A673 (cell line): Measurements from ENCODE around the gene GBGT1. TPM values are rescaled to one million over a fixed set of nuclear protein-coding genes. Genes with fewer than 3 reads are reported as not detected.
"Not testable (repeated sequence)": the region's sequence is repeated elsewhere in the genome, so short reads cannot be mapped to it uniquely, and the experiment has no call there.

Experiments
- Bru-seq: library from RNA; stranded (reverse); fragments of 400-500 nt; gene quantifications from one replicate; lab custom pipeline; 2021; lab: Mats Ljungman, UMichigan
- BruChase-seq, 2 experiments: library from RNA; stranded (reverse); fragments of 400-500 nt; gene quantifications; one replicate each; lab custom pipeline; 2021; lab: Mats Ljungman, UMichigan
- BruUV-seq: library from RNA; stranded (reverse); fragments of 400-500 nt; replicated peaks from 2 replicates; lab custom pipeline; 2021; lab: Mats Ljungman, UMichigan
- CTCF ChIA-PET: fragments of 300-600 bp; sonication (Branson Sonifier 250); formaldehyde crosslinking; loops from one replicate; lab custom pipeline; 2022; ENCODE audit warnings: antibody characterized with exemption; lab: Charles Lee
- POLR2A ChIA-PET: fragments of 300-600 bp; sonication (Branson Sonifier 250); formaldehyde crosslinking; loops from one replicate; lab custom pipeline; 2022; ENCODE audit warnings: antibody characterized with exemption; ENCODE audit not compliant: low non-redundant PET; lab: Charles Lee
- DNase-seq: peaks from one replicate; pipeline ENCODE4 v3.0.0-alpha.2; 2015; ENCODE audit warnings: low spot score
- H3K27ac ChIP-seq: fragments of 200-600 bp; sonication (generic); 2 replicates; pipeline ENCODE4 v1.5.1; 2016; ENCODE audit warnings: mixed run types, low read depth, mild to moderate bottlenecking, mixed read lengths, antibody characterized with exemption, low read length; ENCODE audit not compliant: poor library complexity, severe bottlenecking
- H3K27me3 ChIP-seq: fragments of 200-600 bp; sonication (generic); replicated peaks from 2 replicates; pipeline ENCODE4 v1.6.1; 2017; ENCODE audit warnings: mixed run types, low read depth, mild to moderate bottlenecking, mixed read lengths, antibody characterized with exemption, low read length; ENCODE audit not compliant: insufficient read depth, poor library complexity
- H3K36me3 ChIP-seq: fragments of 200-600 bp; sonication (generic); 2 replicates; pipeline ENCODE4 v1.6.1; 2016; ENCODE audit warnings: mixed run types, mild to moderate bottlenecking, mixed read lengths, antibody characterized with exemption, low read length; ENCODE audit not compliant: insufficient read depth, poor library complexity, severe bottlenecking
- H3K4me1 ChIP-seq: fragments of 200-600 bp; sonication (generic); 2 replicates; pipeline ENCODE4 v1.6.1; 2017; ENCODE audit warnings: mixed run types, mild to moderate bottlenecking, mixed read lengths, antibody characterized with exemption, low read length; ENCODE audit not compliant: insufficient read depth, poor library complexity, severe bottlenecking
- H3K4me3 ChIP-seq: fragments of 200-600 bp; sonication (generic); 2 replicates; pipeline ENCODE4 v1.5.1; 2016; ENCODE audit warnings: low read depth, mixed run types, mild to moderate bottlenecking, mixed read lengths, low read length; ENCODE audit not compliant: poor library complexity, severe bottlenecking
- H3K9me3 ChIP-seq: fragments of 200-600 bp; sonication (generic); 2 replicates; pipeline ENCODE4 v1.6.1; 2016; ENCODE audit warnings: mixed run types, low read depth, mild to moderate bottlenecking, mixed read lengths, antibody characterized with exemption, low read length; ENCODE audit not compliant: poor library complexity, severe bottlenecking
- CTCF ChIP-seq: fragments of 300-800, 200-600 bp; sonication (generic); conservative IDR thresholded peaks from 2 replicates; pipeline ENCODE4 v1.5.1; 2017; ENCODE audit warnings: low read depth, mild to moderate bottlenecking, antibody characterized with exemption, low read length, moderate library complexity, mixed read lengths
- EZH2 ChIP-seq: fragments of 200-600 bp; sonication (generic); IDR thresholded peaks from 2 replicates; pipeline ENCODE4 v1.6.1; 2017; ENCODE audit warnings: borderline replicate concordance, low read depth, mild to moderate bottlenecking, mixed read lengths, antibody characterized with exemption, low read length; ENCODE audit not compliant: poor library complexity, severe bottlenecking
- intact Hi-C: fragments of 100-400 bp; cut with micrococcal nuclease; formaldehyde crosslinking; loops from one replicate; pipeline ENCODE4 v1.10.0; 2022; ENCODE audit not compliant: unreplicated experiment
- long read RNA-seq: library from polyadenylated mRNA; stranded (forward); transcript quantifications from one replicate; pipeline ENCODE4 v2.0.0, GENCODE V29; 2022
- total RNA-seq: library from RNA; stranded (reverse); gene quantifications from 2 replicates; pipeline ENCODE4 v1.2.3, GENCODE V29; 2021

Gene GBGT1
- total RNA-seq (1.8 and 2.6 TPM in 2 replicates), Bru-seq, nascent RNA (percentile 38 among the genes with signal in this experiment), BruChase-seq, experiment 1, labeled RNA remaining after a 2-hour chase (percentile 32 among the genes with signal in this experiment), BruChase-seq, experiment 2, labeled RNA remaining after a 6-hour chase (percentile 41 among the genes with signal in this experiment)
- long read RNA-seq: 0 reads

GRCh38 chr9:133163504-133164172, at the start of gene GBGT1:
GBGT1 (minus strand) TSS chr9:133163914; CDS start chr9:133162412, 1,502 bp downstream.
- intact Hi-C loops: no loop called here
- BruUV-seq: no TSS peak
- Histone ChIP-seq H3K4me3 (peak within 1 kb of the TSS; percentile 72), H3K36me3 (no peaks in the 10 kb centered on the region), H3K9me3 (no peaks in the 10 kb centered on the region), H3K27ac (no peak within 1 kb of the TSS), H3K27me3 (no peaks in the 10 kb centered on the region), H3K4me1 (no peaks in the 10 kb centered on the region)
- TF ChIP-seq CTCF (no peak), EZH2 (no peak)
- ChIA-PET CTCF (no interaction called here), POLR2A (no interaction called here)
- peak; percentile 41 for DNase-seq

DNA sequence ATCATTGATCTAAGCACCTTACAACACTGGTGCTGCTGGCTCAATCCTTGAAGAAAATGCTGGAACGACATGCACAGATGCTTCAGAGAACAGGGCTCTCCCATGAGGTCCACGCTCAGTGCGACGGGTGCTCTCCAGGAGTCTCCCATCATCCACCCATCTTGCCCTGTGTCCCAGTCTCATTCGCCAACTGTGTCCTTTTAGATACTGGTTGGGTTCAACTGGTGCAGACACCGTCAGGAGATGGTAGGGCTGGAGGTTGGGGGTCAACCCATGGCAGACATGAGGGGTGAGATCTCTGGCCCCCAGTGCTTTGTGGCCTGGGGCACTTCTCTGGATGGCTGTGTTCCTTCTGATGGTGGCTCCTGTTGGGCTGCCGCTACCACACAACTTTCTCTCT, 46.9 kb upstream of the GBGT1 start:
- no peaks in the 10 kb centered on the region for H3K36me3 ChIP-seq
- no peak overlapping the region for H3K27ac ChIP-seq
- H3K4me3 ChIP-seq: no peak overlapping the region
- ChIA-PET POLR2A (no interaction called here), CTCF (no interaction called here)
- DNase-seq: no peak
- no peaks in the 10 kb centered on the region for H3K9me3 ChIP-seq
- H3K27me3 ChIP-seq: peaks cover 42% of the 10 kb centered on the region
- TF ChIP-seq CTCF (no peak), EZH2 (no peak)
- H3K4me1 ChIP-seq: no peaks in the 10 kb centered on the region
- intact Hi-C loops: no loop called here
- no TSS peak for BruUV-seq

DNA sequence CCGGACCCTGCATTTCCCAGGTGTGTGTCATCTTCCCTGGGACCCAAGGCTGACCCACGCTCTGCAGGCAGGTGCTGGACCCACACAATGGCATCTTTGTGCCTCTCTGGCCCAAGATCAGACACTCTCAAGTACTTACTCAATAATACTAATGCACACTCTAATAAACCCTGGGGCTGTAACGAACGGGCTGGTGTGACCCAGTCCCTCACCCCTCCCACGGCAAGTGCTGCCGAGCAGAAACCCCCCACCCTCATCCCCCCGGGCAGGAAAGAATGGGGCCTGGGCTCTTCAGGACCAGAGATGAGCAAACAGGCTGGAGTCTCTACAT, 46.5 kb upstream of the GBGT1 start:
- no TSS peak for BruUV-seq
- H3K27me3 ChIP-seq: peaks cover 41% of the 10 kb centered on the region
- no peak for TF ChIP-seq EZH2
- no peak for TF ChIP-seq CTCF
- POLR2A ChIA-PET: no interaction called here
- intact Hi-C loops: no loop called here
- no peaks in the 10 kb centered on the region for H3K4me1 ChIP-seq
- no peak for DNase-seq
- H3K9me3 ChIP-seq: no peaks in the 10 kb centered on the region
- no peak overlapping the region for H3K4me3 ChIP-seq
- no peaks in the 10 kb centered on the region for H3K36me3 ChIP-seq
- CTCF ChIA-PET: no interaction called here
- H3K27ac ChIP-seq: no peak overlapping the region

DNA sequence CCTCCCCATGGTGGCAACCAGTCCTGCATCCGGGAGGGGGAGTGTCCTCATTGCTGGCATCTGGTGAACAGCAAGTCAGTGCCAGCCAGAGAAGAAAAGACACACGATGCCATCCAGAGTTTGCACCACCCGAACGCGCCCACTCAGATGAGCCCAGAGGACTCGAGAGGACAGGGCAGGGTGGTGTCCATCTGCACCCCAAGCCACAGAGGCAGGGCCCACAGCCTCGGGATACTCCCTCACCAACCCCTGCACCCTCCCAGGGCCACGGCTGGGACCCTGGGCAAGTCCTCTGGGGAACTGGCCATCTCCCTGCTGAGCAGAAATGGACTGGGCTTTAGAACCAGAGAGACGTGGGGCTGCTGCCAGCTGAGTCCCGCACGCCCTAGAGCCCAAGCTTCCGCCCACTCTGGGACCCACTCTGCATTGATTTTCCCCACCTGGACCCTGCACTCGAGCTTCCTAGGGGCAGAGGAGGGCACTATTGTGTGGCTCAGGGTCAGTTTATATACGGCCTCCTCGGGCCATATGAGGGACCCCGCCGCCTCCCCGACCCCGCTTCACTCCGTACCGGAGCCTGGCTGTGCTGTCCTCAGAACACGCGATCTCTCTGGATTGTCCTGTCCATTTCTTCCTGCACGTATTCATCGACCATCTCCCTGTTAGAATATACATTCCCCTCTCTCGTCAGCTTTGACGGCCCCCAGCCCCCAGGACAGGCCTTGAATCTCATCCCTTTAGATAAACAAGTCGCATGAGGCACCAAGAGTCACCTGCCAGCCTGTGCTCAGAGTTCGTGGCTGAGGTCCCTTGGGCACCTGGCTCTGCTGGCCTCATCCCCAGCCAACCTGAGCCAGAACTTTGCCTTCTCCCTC, 45.9 kb upstream of the GBGT1 start:
- H3K36me3 ChIP-seq, POLR2A ChIA-PET, H3K27ac ChIP-seq, H3K4me1 ChIP-seq, CTCF ChIA-PET, DNase-seq, BruUV-seq, intact Hi-C loops, H3K4me3 ChIP-seq, H3K9me3 ChIP-seq: not testable (repeated sequence)
- peaks cover 35% of the 10 kb centered on the region for H3K27me3 ChIP-seq

DNA sequence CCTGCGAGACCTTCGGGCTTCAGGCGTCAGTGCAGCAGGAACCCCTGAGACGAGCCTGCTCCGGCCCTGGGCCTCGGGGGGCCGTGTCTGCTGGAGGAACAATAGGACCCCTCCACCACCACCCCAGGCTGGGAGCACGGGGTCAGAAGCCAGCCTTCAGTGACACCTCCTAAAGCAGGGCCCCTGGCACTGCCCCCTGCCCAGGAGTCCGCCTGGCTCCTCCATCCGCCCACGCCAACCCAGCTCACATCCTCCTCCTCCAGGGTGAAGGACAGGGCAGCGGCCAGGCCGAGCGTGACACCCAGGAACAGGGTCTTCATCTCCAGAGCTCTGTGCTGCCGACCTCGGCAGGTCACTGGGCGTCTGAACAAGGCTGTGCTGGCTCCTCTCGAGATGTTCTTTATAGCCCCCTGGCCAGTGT, 45.2 kb upstream of the GBGT1 start, which contains the start of gene OBP2B:
Gene OBP2B (minus strand): TSS at position 371 of the 421 bp plus-strand sequence. CDS start 51 bp downstream, at position 320.
- intact Hi-C loops, H3K27ac ChIP-seq, POLR2A ChIA-PET, DNase-seq, CTCF ChIA-PET, H3K4me1 ChIP-seq, H3K9me3 ChIP-seq, H3K4me3 ChIP-seq, BruUV-seq, H3K36me3 ChIP-seq: not testable (repeated sequence)
- peaks cover 36% of the 10 kb centered on the region for H3K27me3 ChIP-seq
